RWPE1 (cell line): Measurements from ENCODE around the gene CUEDC1.
"Not testable (repeated sequence)": the region's sequence is repeated elsewhere in the genome, so short reads cannot be mapped to it uniquely, and the experiment has no call there.

Source experiments
- CTCF ChIA-PET: fragments of 350-600 bp; sonication (Branson Sonifier 250); formaldehyde crosslinking; extraction: SDS; loops from one replicate; lab custom pipeline; 2021; lab: Yijun Ruan, JAX
- POLR2A ChIA-PET: fragments of 400-600 bp; formaldehyde crosslinking; extraction: SDS; loops from one replicate; lab custom pipeline; 2020; ENCODE audit warnings: antibody characterized with exemption; ENCODE audit not compliant: low non-redundant PET; lab: Yijun Ruan, JAX
- DNase-seq: peaks from one replicate; pipeline ENCODE4 v3.0.0; 2012; ENCODE audit warnings: low spot score
- H3K27ac ChIP-seq: fragments of 450-650 bp; 2 replicates; pipeline ENCODE4 v1.5.1; 2017
- CTCF ChIP-seq: fragments of 450-650 bp; conservative IDR thresholded peaks from 2 replicates; pipeline ENCODE4 v1.5.1; 2017; ENCODE audit warnings: low read depth, mild to moderate bottlenecking

Gene CUEDC1

GRCh38 chr17:57925361-57925990 is 29.7 kb downstream of the CUEDC1 start:
- DNase-seq = no peak
- CTCF ChIA-PET = interaction anchor here (0.6 kb wide), 1 partner anchor 187 kb away, joined by 5 read pairs; no protein-coding TSS in a partner anchor
- H3K27ac ChIP-seq = peak overlapping the region; percentile 53
- no peak for TF ChIP-seq CTCF
- POLR2A ChIA-PET = no interaction called here

- no peak for TF ChIP-seq CTCF
- POLR2A ChIA-PET = no interaction called here
- no peak for DNase-seq
- H3K27ac ChIP-seq = peak overlapping the region; percentile 24
- CTCF ChIA-PET = interaction anchor here (0.6 kb wide), 1 partner anchor 188 kb away, joined by 5 read pairs; no protein-coding TSS in a partner anchor
These were observed 30.5 kb downstream of the CUEDC1 start for GRCh38 chr17:57924677-57925076.

DNA sequence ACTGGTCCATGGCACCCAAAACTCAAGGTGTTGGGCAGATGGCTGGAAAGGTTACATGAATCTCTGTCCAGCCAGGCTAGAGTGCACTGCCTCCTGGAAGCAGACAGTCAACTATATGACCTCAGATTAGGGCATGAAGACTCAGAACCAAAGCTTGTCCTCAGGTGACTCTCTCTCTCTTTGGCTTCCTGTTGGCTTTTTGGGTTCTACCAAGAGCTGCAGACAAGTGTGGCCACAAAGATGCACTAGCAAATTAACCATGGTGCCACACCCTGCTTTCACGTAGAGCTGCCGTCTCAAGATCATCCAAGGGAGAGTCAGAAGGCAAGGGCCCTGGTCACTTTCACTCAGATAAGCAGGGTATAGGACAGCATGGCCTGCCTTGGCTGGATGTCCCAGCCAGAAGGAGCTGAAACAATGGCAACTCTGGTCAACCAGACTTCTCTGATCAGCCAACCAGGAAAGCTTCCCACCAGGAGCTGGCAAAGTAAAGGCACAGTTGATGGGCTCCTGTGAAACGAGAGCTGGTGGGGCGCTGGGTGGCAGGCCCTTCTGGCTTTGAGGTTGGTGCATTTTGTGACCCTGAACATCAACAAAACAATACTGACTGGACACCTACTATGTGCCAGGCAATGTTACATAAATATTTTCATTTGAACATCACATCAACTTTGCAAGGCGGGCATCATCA is 31.9 kb downstream of the CUEDC1 start:
- peak overlapping the region; percentile 67 for H3K27ac ChIP-seq
- CTCF ChIA-PET = no interaction called here
- POLR2A ChIA-PET = no interaction called here
- DNase-seq = no peak
- no peak for TF ChIP-seq CTCF

GRCh38 chr17:57922745-57923144 is 32.5 kb downstream of the CUEDC1 start:
- DNase-seq, POLR2A ChIA-PET: not testable (repeated sequence)
- peak overlapping the region; percentile 67 for H3K27ac ChIP-seq
- CTCF ChIA-PET = interaction anchor here (0.6 kb wide), 1 partner anchor 532 kb away, joined by 7 read pairs; no protein-coding TSS in a partner anchor

DNA sequence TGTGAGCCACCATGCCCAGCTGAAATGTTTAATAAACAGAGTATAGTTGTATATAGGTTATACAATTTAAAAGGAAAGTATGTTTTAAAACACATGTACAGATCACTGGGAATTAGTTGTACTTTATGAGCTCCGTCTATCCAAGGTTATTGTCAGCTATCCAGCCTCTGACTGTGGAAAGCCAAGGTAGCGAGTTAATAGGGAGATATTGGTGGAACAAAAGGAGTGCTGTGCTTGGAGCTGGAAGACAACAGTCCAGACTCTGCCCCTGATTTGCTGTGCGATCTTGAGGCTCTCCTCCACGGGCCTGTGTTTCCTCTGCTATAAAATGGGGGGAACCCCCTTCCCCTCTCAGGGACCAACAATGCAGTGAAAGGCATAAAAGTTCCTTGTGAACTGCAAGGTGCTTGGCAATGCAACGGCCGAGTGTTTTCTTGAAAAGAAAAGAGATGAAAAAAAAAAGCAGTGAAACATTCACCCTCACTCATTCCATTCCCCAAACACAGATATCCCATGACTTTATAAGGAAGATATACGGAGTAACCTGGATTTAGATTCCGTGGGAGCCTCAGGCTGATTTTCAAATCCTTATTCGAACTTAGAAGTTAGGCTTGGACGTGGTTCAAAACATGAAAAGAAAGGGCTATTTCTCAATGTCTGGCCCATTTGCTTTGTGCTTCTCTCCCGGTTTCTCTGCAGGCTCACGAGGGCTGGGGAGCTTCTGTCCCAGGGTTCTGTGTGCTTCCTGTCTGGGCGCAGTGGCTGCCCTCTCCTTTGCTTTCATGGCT is 34.1 kb downstream of the CUEDC1 start:
- ChIA-PET POLR2A (no interaction called here), CTCF (interaction anchor here (0.6 to 0.7 kb wide), 2 partner anchors 110 to 191 kb away, joined by 3 read pairs; no protein-coding TSS in a partner anchor)
- peak overlapping the region; percentile 87 for H3K27ac ChIP-seq
- DNase-seq = no peak
- TF ChIP-seq CTCF = no peak

DNA sequence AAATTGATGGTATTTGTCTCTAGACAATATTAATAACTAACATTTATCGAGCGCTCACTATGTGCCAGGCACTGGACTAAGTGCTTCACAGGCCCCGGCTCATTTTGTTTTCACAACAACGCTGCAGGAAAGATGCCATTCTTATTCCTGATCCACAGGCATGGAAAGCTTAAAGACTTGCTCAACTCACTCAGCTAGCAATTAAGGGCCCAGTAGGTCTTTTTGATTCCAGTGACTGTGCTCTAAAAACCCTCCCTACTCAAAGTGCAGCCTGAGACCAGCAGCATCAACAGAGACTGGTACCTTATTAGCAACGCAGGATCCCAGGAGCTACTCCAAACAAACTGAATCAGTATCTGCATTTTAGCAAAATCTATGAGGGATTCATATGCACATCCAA is 35.3 kb downstream of the CUEDC1 start:
- no peak for DNase-seq
- CTCF ChIA-PET = interaction anchor here (0.6 to 0.7 kb wide), 3 partner anchors 27 to 80 kb away, joined by 3 read pairs; no protein-coding TSS in a partner anchor
- no peak for TF ChIP-seq CTCF
- H3K27ac ChIP-seq = no peak overlapping the region
- POLR2A ChIA-PET = no interaction called here
